HepG2 (cell line): ENCODE results near the gene MTRF1. TPM values are rescaled to one million over a fixed set of nuclear protein-coding genes. Genes with fewer than 3 reads are reported as not detected.

Experiments
- BORCS8-MEF2B ChIP-seq: sonication (generic); formaldehyde crosslinking; IDR thresholded peaks from 2 replicates; pipeline ENCODE4 v1.8.0; 2022; ENCODE audit warnings: mild to moderate bottlenecking, missing genetic modification reagents
- CBFB ChIP-seq: sonication (generic); formaldehyde crosslinking; IDR thresholded peaks from 2 replicates; pipeline ENCODE4 v1.4.0; 2020; ENCODE audit warnings: missing genetic modification reagents
- NR1H2 ChIP-seq: sonication (generic); formaldehyde crosslinking; IDR thresholded peaks from 2 replicates; pipeline ENCODE4 v1.8.1; 2022; ENCODE audit warnings: low read depth, missing genetic modification reagents, borderline replicate concordance
- PHF20 ChIP-seq: sonication (generic); formaldehyde crosslinking; IDR thresholded peaks from 2 replicates; pipeline ENCODE4 v1.5.0; 2020; ENCODE audit warnings: mild to moderate bottlenecking, missing genetic modification reagents
- PPARG ChIP-seq: conservative IDR thresholded peaks from 2 replicates; pipeline ENCODE4 v1.6.1; 2016; ENCODE audit warnings: missing biosample characterization, missing genetic modification reagents
- RBFOX2 ChIP-seq: fragments of 200-400 bp; formaldehyde crosslinking; IDR thresholded peaks from 2 replicates; pipeline ENCODE4 v1.6.1; 2017; ENCODE audit warnings: low read depth, mild to moderate bottlenecking, low read length
- SETDB1 ChIP-seq: sonication (generic); formaldehyde crosslinking; IDR thresholded peaks from 2 replicates; pipeline ENCODE4 v1.5.1; 2020; ENCODE audit warnings: missing genetic modification reagents, mild to moderate bottlenecking, borderline replicate concordance
- SNAI1 ChIP-seq: sonication (generic); formaldehyde crosslinking; IDR thresholded peaks from 2 replicates; pipeline ENCODE4 v1.5.0; 2020; ENCODE audit warnings: mild to moderate bottlenecking, missing genetic modification reagents, borderline replicate concordance
- SP2 ChIP-seq: sonication (generic); formaldehyde crosslinking; IDR thresholded peaks from 2 replicates; pipeline ENCODE4 v1.5.1; 2020; ENCODE audit warnings: mild to moderate bottlenecking, missing genetic modification reagents
- ZFP36 ChIP-seq: fragments of 150-350 bp; IDR thresholded peaks from 2 replicates; pipeline ENCODE4 v1.6.1; 2018; ENCODE audit warnings: borderline replicate concordance, low read length, low read depth; ENCODE audit not compliant: partially characterized antibody
- ZFX ChIP-seq: sonication (generic); formaldehyde crosslinking; IDR thresholded peaks from 2 replicates; pipeline ENCODE4 v1.4.0; 2020; ENCODE audit warnings: mild to moderate bottlenecking, low read depth, missing genetic modification reagents, moderate library complexity
- ZMYM4 ChIP-seq: sonication (generic); formaldehyde crosslinking; IDR thresholded peaks from 2 replicates; pipeline ENCODE4 v1.8.1; 2023; ENCODE audit warnings: mild to moderate bottlenecking, missing genetic modification reagents
- ZNF142 ChIP-seq: sonication (generic); formaldehyde crosslinking; IDR thresholded peaks from 2 replicates; pipeline ENCODE4 v1.4.0; 2020; ENCODE audit warnings: missing genetic modification reagents
- ZNF891 ChIP-seq: sonication (generic); formaldehyde crosslinking; IDR thresholded peaks from 2 replicates; pipeline ENCODE4 v1.5.0; 2020; ENCODE audit warnings: mild to moderate bottlenecking, missing genetic modification reagents
- polyA plus RNA-seq, 8 experiments: library from polyadenylated mRNA; depleted of rRNA in 3 of 8; stranded (reverse) in 7 of 8; unstranded in 1 of 8; fragments of >200 nt; fragmentation: Illumina TruSeq in 4 of 8; extraction: Trizol in 4 of 8; gene quantifications; 2 replicates each; pipeline versions ENCODE4 v1.2.1 to v1.2.3, GENCODE V29; 2011 to 2016; ENCODE audit warnings: low read depth in 4 of 8, missing spikeins in 1 of 8, mixed read lengths in 1 of 8; ENCODE audit not compliant: insufficient read depth in 1 of 8
- total RNA-seq, 5 experiments: library from RNA; depleted of rRNA; stranded (reverse); fragments of >200 nt; fragmentation: Illumina TruSeq; extraction: Trizol; gene quantifications; 2 replicates each; pipeline ENCODE4 v1.2.3, GENCODE V29; 2016; ENCODE audit warnings: low read depth in 1 of 5
- TF ChIP-seq, protein P1 (sequence below): sonication (generic); formaldehyde crosslinking; IDR thresholded peaks from 2 replicates; pipeline ENCODE4 v1.5.1; 2020; ENCODE audit warnings: mild to moderate bottlenecking, missing genetic modification reagents, moderate library complexity
- TF ChIP-seq, protein P2 (sequence below), 2 experiments: sonication (generic) in 1 of 2; formaldehyde crosslinking in 1 of 2; IDR thresholded peaks; 2 replicates each; pipeline versions ENCODE4 v1.4.0 to v1.6.1; 2018 to 2020; ENCODE audit warnings: missing genetic modification reagents in 2 of 2, borderline replicate concordance in 1 of 2, low read depth in 1 of 2, mild to moderate bottlenecking in 1 of 2, missing biosample characterization in 1 of 2

Gene MTRF1
- total and polyA plus RNA-seq, 2 of the 13 experiments (the other 11 are each of a cell fraction or from before 2014, with no cell fraction given), result 21.6 to 27.2 TPM

GRCh38 chr13:41193919-41194824 is 69.2 kb downstream of the MTRF1 start, which contains the start of gene KBTBD7 (continued):
- TF ChIP-seq, protein P1, sequence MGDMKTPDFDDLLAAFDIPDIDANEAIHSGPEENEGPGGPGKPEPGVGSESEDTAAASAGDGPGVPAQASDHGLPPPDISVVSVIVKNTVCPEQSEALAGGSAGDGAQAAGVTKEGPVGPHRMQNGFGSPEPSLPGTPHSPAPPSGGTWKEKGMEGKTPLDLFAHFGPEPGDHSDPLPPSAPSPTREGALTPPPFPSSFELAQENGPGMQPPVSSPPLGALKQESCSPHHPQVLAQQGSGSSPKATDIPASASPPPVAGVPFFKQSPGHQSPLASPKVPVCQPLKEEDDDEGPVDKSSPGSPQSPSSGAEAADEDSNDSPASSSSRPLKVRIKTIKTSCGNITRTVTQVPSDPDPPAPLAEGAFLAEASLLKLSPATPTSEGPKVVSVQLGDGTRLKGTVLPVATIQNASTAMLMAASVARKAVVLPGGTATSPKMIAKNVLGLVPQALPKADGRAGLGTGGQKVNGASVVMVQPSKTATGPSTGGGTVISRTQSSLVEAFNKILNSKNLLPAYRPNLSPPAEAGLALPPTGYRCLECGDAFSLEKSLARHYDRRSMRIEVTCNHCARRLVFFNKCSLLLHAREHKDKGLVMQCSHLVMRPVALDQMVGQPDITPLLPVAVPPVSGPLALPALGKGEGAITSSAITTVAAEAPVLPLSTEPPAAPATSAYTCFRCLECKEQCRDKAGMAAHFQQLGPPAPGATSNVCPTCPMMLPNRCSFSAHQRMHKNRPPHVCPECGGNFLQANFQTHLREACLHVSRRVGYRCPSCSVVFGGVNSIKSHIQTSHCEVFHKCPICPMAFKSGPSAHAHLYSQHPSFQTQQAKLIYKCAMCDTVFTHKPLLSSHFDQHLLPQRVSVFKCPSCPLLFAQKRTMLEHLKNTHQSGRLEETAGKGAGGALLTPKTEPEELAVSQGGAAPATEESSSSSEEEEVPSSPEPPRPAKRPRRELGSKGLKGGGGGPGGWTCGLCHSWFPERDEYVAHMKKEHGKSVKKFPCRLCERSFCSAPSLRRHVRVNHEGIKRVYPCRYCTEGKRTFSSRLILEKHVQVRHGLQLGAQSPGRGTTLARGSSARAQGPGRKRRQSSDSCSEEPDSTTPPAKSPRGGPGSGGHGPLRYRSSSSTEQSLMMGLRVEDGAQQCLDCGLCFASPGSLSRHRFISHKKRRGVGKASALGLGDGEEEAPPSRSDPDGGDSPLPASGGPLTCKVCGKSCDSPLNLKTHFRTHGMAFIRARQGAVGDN (CRISPR knock-in tag), result peak; percentile 93
- no peak for TF ChIP-seq SNAI1 (CRISPR knock-in tag)
- no peak for TF ChIP-seq PPARG
- no peak for TF ChIP-seq SP2 (CRISPR knock-in tag)
- no peak for TF ChIP-seq ZFP36
- TF ChIP-seq BORCS8-MEF2B (CRISPR knock-in tag), result peak; percentile 61; the same call in 1 of the 2 replicates
- TF ChIP-seq, protein P2, sequence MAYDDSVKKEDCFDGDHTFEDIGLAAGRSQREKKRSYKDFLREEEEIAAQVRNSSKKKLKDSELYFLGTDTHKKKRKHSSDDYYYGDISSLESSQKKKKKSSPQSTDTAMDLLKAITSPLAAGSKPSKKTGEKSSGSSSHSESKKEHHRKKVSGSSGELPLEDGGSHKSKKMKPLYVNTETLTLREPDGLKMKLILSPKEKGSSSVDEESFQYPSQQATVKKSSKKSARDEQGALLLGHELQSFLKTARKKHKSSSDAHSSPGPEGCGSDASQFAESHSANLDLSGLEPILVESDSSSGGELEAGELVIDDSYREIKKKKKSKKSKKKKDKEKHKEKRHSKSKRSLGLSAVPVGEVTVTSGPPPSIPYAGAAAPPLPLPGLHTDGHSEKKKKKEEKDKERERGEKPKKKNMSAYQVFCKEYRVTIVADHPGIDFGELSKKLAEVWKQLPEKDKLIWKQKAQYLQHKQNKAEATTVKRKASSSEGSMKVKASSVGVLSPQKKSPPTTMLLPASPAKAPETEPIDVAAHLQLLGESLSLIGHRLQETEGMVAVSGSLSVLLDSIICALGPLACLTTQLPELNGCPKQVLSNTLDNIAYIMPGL (CRISPR knock-in tag; IDR thresholded peaks at IDR 0.05; ENCODE audit: borderline replicate concordance in 1 of 2, low read depth in 1 of 2), result peak; percentile 62 to 86; a peak in 3 of 4 replicates
- TF ChIP-seq ZNF891, result peak; percentile 86; the same call in 1 of the 2 replicates
- no peak for TF ChIP-seq NR1H2 (CRISPR knock-in tag)
- TF ChIP-seq PHF20 (CRISPR knock-in tag), result peak; percentile 81
- peak; percentile 51; the same call in 1 of the 2 replicates for TF ChIP-seq ZMYM4 (CRISPR knock-in tag)
- peak; percentile 90 for TF ChIP-seq RBFOX2
- TF ChIP-seq ZNF142, result no peak
- no peak for TF ChIP-seq SETDB1
- TF ChIP-seq CBFB (CRISPR knock-in tag), result peak; percentile 76; the same call in 1 of the 2 replicates
- TF ChIP-seq ZFX, result peak; percentile 98
